T-helper 1 cell (primary cell): Measurements from ENCODE around the gene MXRA5.
"Not testable (repeated sequence)": the region's sequence is repeated elsewhere in the genome, so short reads cannot be mapped to it uniquely, and the experiment has no call there.

Source experiments
- DNase-seq, 5 donors: peaks; one replicate each; pipeline ENCODE4 v3.0.0-alpha.2; 2012 to 2020
- total RNA-seq, 4 donors: gene quantifications; one replicate each; lab custom pipeline; 2026; lab: John Stamatoyannopoulos, UW

MXRA5 gene, protein sequence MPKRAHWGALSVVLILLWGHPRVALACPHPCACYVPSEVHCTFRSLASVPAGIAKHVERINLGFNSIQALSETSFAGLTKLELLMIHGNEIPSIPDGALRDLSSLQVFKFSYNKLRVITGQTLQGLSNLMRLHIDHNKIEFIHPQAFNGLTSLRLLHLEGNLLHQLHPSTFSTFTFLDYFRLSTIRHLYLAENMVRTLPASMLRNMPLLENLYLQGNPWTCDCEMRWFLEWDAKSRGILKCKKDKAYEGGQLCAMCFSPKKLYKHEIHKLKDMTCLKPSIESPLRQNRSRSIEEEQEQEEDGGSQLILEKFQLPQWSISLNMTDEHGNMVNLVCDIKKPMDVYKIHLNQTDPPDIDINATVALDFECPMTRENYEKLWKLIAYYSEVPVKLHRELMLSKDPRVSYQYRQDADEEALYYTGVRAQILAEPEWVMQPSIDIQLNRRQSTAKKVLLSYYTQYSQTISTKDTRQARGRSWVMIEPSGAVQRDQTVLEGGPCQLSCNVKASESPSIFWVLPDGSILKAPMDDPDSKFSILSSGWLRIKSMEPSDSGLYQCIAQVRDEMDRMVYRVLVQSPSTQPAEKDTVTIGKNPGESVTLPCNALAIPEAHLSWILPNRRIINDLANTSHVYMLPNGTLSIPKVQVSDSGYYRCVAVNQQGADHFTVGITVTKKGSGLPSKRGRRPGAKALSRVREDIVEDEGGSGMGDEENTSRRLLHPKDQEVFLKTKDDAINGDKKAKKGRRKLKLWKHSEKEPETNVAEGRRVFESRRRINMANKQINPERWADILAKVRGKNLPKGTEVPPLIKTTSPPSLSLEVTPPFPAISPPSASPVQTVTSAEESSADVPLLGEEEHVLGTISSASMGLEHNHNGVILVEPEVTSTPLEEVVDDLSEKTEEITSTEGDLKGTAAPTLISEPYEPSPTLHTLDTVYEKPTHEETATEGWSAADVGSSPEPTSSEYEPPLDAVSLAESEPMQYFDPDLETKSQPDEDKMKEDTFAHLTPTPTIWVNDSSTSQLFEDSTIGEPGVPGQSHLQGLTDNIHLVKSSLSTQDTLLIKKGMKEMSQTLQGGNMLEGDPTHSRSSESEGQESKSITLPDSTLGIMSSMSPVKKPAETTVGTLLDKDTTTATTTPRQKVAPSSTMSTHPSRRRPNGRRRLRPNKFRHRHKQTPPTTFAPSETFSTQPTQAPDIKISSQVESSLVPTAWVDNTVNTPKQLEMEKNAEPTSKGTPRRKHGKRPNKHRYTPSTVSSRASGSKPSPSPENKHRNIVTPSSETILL (N-terminal part only)
- total RNA-seq = 0 reads per million in 4 donors

DNA sequence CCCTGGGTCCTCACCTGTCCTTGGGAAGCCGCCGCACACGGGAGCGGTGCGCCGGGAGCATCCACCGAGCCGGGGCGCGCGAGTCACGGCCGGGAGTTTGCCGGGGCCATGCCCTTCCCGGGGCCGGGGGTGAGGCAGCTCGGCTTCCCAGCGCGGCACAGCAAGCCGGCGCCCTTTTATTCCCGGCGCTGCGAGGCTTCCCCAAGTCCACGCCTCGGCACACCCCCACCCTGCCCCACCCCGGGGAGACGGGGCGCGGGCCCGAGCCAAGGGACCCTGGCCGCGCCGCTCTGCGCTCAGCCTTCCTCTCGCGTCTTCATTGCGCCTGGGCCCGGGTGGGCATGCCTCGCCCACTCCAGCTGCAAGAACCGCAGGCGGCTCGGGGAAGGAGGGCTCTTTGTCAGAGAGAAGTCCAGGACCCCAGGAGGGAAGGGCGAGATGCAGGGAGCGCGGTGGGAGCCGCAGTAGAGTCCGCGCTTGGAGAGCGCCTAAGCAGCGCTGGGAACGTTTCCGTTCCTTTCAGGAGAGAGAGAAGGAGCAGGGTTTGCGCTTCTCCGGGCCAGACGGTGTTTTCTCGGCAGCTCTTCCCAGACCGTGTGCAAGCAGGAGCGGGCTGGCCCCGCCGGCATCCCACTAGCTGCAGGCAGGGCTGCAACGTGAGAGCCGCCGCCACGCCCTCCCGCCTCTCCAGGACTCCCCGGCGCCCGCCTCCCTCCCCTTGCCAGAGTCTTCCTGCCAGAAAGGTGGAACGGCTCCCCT, at the start of gene MXRA5:
Gene MXRA5, minus strand, starts transcription at position 152 of the 759 bp plus-strand sequence. CDS start 2,819 bp downstream, outside the sequence.
- DNase-seq = no peak

DNA sequence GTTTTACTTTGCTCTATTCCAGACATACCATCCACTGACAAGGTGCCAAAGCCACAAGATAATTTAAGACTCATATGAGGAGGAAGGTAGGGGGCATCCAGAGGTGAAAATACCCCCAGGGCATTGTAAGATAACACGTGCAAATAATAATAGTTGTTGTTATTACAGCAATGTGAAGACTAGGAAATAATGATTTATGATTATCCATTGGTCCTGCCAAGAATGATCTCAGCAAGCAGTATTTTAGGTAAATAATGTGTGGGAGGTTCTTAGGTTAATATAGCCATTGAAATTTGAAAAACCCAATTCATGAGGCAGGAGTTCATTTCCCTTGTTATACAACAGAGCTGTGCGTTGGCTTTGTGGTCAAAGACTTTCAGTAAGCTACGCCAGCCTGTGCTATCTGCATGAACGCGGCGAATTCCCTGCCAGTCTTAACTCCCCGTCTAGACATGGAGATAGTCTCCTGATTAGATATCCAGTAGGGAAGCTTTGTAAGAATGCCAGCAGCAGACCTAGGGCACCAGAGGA, 47.2 kb upstream of the MXRA5 start:
- no peak for DNase-seq

DNA sequence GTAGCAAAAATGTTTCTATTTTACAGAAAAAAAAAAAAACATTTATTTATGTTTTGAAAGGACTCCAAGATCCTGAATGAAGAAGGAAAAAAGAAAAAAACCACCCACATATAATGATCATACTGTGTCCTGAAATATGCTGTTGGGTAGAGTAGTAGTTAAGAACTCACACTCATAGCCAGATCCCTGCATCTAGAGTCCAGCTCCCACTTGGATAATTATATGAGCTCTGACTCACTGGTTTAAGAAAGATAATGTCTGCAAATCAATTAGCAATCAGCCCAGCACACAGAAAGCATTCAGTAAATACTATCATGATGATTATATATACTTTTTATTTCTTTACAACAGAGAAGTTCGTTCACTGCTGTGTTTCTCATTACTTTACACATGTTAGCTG, 46.7 kb upstream of the MXRA5 start:
- DNase-seq = no peak

DNA sequence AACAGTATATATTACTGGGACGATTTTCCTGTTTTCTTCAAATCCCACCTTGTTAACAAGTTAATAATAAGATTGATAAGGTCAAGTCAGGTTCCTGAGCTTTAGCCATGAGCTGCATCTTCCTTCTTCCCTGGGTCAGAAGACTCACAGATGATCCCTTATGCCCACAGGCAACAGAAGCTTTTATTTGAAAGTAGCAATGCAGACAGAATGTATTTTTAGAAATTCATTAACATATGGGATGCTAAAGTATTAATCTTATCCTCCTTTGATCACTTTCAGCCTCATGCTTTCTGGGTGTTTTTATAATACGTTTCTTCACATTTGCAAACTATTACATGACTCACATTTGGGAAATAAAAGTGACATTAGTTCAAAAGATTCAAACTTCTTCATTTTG, 42.0 kb upstream of the MXRA5 start:
- DNase-seq = no peak

DNA sequence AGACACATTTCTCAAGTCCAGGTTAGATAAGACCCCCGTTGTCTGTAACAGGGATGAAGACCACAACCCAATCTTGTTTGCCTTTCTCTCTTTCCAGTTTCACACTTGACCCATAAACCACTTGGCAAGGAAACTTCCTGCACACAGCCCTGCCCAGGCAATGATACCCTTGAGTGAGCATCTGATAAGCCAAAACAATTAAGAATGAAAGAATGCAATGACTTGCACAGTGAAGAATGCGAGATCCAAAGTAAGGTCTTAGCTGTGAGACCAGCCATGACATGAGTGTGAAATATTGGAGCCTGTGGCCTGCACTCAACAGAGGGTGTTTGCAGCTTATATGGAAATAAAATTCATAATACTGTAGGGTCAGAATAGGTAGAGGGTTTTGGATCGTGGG, 37.9 kb upstream of the MXRA5 start:
- no peak for DNase-seq

DNA sequence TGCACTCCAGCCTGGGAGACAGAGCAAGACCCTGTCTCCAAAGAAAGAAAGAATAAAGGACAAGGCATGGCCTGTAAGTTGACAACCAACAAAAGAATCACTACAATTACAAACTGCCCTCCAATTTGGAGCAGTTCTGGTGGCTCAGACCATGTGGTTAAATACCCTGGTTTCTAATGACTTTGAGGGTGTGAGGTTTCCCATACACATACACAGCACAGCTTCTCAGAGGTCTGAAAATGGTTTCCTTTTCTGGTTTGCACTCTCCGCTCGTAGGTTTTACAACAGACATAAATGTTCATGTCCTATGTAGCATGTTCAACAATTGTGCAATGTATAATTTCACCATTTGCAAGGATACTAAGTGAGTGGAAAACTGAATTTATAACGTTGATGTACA, 34.2 kb upstream of the MXRA5 start:
- no peak for DNase-seq

DNA sequence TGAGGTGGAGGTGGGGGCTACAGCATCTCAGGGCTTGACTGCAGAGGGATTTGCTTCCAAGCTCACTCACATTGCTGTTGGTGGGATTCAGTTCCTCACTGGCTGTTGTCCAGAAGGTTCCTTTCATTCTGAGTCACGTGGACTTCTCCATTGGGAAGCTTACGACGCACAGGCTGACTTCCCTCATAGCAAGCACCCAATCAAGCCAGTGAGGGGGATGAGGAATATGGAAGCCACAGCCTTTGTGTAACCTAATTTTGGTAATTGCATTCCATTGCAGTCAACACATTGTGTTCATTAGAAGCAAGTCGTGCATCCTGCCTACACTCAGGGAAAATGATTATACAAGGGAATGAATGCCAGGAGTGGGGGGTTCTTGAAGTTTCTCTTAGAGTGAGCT, 32.7 kb upstream of the MXRA5 start:
- no peak for DNase-seq

DNA sequence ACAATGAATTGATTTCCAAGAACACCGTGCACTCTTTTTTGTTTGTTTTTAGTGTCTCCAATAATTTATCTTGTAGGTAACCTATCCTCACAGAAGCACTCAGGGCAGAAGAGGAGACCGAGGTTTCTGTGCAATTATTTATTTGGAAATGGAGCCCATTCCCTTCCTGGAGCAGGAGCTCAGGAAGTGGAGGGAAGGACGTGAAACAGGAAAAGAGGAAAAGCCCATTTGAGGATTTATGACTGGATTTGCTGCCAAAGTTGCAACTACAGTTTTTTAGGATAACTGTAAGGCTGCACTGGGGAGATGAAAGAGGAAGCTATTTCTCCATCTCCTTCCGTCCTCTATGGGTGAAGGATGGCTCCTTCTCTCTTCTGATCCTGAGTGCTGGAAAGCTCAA, 31.7 kb upstream of the MXRA5 start:
- DNase-seq = no peak

DNA sequence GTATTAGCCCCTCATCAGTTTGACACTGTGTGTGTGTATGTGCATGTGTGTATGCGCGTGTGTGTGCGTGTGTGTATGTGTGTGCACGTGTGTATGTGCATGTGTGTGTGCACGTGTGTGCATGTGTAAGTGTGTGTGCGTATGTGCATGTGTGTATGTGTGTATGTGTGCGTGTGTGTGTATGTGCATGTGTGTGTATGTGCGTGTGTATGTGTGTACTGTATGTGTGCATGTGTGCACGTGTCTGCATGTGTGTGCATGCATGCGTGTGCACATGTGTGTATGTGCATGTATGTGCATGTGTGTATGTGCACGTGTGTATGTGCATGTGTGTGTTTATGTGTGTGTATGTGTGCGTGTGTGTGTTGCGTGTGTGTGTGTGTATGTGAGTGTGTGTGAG, 31.1 kb upstream of the MXRA5 start:
- no peak for DNase-seq

DNA sequence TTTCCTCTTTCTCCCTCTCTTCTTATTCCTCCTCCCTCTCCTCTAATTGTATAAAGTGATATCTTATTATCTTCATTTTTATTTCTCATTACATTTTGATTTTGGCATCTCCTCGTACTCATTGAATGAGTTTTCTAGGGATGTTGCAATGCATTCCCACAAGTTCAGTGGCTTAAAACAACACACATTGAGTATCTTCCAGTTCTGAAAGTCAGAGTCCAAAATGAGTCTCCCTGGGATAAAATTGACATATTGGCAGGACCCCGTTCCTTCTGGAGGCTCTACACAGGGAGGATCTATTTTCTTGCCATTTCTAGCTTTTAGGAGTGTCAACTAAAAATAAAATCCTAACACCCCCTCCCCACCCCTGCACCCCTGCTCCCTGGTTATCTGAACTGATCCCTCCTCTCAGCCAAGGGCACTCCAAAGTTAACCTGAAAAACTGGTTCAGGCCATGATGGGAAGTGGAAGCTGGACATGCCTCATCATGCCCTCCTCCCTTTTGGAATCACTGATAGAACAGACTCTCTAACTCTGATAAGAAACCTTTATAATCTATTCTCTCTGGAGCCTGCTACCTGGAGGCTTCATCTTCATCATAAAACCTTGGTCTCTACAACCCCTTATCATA, 29.5 kb upstream of the MXRA5 start:
- DNase-seq = not testable (repeated sequence)

DNA sequence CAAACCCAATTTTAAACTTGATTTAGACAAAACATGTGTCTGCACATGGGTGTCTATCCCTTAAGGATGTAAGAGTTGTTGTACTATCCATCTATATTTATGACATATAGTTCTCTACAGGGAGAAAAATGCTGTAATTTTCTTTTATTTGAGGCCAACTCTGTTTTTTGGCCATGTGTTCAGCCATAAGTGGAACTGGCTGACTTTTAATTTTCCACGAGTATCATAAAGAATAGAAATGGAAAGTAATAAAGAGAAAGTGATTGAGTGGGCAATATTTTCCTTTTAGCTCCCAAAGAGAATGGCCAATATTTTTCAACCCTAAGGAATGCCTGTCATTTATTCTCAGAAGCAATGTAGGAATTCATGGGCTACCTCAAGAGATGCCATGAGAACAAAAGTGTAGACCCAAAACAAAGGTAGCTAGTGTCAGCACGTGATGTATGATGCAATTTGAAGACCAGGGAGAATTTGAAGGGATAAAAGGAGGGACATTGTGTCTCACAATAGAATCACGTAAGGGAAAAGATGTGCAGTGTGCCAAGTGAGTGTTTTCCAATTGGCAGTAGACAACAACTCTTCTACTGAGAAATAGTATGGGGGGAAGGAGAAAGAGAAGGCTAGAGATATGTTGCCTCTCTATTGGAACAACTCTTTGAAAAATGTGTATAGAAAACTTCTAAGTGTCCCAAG, 27.8 kb upstream of the MXRA5 start:
- no peak for DNase-seq

DNA sequence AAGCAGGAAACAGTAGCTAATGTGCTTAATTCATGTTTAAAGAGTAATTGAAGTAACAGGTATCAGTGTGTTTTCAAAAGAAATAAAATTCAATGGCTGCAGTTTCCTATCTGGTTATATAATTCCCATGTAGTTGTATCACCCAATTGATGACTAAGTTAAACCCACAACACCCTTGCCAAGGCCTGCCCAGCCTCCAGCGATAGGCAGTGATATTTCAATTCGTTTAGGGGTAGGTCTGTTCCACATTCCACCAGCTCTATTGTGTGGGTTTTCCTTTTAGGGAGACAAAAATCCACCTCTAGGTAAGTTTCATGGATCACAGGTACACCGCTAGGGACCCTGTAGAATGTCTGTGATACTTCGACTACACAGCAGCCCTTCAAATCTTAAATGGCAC, 24.7 kb upstream of the MXRA5 start:
- DNase-seq = no peak

DNA sequence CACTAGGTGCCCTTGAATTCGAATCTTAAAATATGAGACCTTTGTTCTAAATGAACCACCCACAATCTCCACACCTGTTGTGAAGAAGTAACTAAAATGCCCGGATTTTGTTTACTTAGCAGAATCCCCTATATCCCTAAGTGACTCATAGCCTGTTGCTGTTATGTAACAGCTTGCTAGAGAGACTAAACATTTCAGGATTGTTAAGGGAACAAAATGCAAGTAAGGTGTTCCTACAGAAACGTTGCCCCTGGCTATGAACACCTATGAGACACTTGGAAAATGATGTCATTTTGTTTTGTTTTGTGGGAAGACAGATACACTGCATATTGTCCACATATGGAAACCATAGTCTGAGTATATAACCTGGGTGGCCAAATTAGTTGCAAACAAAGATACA, 24.2 kb upstream of the MXRA5 start:
- DNase-seq = no peak

DNA sequence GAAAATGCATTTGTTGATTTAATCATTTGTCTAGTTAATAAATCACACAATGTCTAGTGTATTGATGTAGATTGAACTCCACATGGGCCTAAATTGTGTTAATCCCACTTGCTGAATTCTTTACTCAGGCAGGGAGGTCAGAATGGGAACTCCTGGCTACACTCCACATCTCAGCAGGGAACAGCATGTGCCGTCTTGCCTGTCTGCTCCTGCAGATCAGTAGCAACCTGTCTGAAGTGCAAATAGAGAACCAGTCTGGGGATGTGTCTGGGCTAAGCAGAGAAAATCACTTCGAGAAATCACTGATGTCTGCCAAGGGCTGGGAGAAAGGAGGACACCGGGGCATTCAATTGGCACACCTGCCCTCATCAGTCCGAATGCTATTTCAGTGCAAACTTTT, 16.5 kb upstream of the MXRA5 start:
- no peak for DNase-seq

DNA sequence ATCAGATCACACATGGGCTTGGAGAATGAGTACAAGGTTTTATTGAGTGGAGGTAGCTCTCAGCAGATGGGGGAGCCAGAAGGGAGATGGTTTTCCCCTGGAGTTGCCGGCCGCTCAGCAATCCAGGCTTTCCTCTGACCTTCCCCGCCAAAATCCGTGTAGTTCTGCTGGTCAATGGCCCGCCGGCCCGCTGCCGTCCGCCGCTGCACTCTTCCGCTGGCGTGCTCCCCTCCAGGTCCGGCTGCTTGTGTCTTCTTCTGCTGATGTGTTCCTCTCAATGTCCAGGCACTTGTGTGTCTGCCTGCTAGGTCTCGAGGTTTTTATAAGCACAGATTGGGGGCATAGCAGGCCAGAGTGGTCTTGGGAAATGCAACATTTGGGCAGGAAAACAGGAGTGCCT, 14.4 kb upstream of the MXRA5 start:
- DNase-seq = no peak

DNA sequence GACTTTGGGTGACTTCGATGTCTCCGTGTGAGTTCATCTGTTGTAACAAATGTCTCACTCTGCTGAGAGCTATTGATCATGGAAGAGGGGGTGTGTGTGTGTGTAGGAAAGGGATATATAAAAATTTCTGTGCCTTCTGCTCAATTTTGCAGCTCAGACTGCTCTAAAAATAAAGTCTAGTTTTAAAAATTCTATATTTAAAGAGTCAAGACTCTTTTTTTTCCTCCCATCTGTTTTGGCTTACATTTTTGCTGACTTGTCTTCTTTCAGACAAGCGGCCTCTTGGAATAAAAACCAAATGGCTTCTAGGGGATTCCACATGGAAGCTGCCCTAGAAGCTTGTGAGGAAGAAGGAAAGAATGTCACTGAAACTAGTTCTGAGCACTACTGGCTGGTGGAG, 6.3 kb upstream of the MXRA5 start:
- not testable (repeated sequence) for DNase-seq

DNA sequence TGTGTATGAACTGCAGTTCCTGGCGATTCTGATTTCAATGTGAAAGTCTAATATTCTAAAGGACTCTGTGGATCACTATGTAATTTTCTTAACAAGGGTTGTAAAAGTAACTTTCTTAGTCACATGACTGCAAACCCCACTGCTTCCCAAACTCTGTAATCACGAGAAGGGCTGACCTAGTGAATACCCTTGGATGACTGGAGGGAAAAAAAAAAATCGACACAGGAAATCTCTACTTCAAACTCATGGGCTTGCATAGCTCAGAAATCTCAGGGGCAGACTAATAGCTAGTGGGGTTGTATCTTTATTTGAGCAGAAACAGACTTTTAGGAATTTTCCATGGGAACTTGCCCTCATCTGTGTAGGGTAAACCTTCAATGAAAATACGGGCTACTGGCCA, 4.8 kb upstream of the MXRA5 start:
- DNase-seq = no peak

DNA sequence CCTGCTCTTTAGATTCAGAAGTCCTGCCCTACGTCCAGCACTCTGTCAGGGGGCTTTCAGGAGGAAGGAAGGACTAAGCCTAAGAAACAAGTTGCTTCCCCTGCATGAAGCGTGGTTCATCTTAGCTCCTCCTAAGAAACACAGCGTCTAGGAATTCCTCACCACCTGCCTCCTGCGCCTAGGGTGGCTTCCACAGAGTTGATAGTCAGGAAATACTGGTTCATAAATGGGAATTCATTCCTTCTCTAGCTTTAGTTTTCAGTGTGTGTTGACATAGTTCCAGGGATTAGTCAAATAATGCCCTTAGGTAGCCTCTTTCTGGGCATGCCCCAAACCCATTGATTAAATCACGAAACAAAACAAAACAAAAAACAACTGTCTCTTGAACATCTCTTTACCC, 1.7 kb upstream of the MXRA5 start:
- DNase-seq = no peak

DNA sequence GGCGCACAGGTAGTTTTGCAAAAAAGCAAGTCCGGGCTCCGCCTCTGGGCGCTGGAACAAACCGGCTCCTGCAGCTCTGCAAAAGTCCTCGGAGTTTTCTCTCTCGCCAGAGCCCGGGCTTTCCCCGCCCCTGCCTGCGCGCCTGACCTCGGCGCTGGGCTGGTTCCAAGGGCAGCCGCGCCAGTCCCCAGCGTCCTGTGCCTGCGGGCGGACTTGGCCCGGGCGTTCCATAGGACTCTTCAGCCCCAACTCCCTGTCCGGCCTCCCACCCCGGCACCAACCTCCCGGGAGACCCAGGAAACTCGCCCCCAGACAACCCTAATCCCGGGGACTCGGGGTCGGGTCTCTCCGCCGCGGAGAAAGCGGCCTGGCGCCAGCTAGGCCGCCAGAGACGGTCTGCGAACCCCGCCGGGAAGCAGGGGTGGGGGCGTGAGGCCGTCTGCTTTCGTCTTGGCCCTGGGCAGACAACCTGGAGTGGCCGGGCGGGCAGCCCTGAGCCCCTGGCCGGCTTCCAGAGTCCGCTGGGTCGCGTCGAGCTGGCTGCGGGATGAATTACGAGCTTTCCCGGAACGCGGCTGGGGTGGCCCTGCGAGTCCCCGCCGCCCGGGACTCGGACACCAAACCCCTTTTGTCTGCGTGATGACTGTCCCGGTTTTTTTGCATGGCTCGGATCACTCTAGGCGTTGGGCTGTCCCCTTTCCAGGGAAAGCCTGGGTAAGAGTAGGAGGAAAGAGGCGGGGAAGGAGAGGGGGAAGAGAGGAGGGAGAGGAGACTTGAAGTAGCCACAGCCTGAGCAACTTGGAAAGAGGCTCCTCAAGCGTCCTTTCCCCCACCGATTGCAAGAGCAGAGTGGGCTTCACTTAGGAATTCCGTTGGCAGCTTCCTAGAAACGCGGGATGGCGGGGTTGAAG, 916 bp downstream of the MXRA5 start:
- DNase-seq = no peak

DNA sequence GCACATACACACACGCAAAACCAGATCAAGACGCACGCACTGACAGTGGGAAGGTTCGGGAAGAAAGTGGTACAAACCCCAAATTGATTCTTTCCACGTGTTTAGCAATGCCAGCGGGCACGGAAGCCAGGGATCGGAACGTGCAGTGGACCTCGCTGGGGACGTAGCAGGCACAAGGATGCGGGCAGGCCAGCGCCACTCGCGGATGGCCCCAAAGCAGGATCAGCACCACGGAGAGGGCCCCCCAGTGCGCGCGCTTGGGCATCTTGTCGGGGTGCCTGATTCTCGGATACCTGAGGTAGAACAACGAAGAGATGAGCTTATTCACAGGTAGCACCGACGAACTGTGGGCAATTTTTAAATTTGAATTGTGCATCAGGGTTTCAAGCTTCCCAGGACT, 2.9 kb downstream of the MXRA5 start:
- not testable (repeated sequence) for DNase-seq
